GM19351 (cell line): ENCODE data around the gene NPAS4.
"Not testable (repeated sequence)": the region's sequence is repeated elsewhere in the genome, so short reads cannot be mapped to it uniquely, and the experiment has no call there.

Source experiments
- ATAC-seq: cut with Tn5 transposase; IDR thresholded peaks from one replicate; pipeline ENCODE4 v1.9.1; 2021; ENCODE audit warnings: mild to moderate bottlenecking, moderate library complexity; ENCODE audit not compliant: unreplicated experiment

Gene NPAS4

DNA sequence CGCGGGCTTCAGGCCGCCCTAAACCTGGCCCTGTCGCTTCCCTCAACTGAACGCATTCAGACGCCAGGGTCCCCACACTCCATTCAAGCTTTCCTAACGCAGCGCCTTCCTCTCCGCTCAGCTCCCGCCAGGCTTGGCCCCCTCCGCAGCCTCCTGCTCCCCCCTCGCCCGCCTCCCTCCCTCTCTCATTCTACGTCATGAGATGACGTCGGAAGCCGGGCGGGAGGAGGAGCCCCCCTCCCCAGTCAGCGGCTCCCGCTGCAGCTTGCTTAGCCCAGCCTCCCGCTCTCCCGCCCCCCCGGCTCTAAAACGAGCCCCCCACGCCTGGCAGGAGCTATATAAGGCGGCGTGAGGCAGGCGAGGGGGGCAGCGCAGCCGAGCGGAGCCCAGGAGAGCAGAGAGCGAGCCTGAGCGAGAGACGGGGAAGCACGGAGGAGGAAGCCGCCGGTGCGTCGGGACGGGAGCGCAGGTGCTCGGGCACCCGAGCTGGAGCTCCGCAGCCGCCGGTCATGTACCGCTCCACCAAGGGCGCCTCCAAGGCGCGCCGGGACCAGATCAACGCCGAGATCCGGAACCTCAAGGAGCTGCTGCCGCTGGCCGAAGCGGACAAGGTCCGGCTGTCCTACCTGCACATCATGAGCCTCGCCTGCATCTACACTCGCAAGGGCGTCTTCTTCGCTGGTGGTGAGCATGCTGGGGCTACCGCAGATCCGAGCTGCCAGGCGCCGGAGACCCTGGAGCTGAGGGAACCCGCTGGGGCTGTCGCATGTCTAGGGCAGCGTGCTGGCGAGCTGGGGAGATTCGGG, at the start of gene NPAS4:
NPAS4 (plus strand) TSS at position 365 of the 806 bp plus-strand sequence; CDS start at position 510, 145 bp downstream.
- no peak for ATAC-seq

DNA sequence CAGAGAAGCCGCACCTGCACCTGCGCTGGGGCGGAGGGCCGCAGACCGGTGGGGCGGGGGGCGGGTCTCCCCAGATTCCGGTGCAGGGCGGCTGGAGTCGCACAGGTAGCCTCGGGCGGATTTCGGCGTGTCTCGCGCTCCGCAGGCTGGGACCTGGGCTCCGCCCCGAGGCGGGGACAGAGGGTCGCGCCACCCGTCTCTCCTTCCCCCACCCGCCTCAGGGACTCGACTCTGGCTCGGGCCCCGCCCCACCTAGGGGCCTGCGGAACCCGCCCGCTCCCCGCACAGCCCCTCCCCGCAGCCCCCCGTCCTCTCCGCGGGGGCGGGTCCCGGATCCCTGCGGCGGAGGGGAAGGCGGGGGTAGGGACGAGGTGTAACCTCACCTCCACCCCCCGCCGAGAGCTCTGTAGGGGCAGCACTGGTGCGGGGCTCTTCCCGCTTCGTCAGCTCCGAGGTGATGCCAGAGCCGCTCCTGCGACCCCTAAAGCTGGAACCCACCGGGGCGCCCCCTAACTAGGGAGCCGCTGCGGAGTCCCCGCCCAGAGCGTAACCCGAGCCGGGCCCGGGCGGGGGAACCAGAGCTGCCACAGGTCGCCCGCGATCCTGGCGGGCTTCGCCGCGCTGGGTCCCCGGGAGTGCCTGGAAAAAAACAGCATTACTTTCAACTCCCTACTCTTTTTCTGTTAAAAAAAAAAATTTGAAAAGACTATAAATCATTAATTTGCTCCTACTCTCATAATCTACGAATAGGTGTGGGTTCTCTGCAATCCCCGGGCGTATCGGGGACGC, 49.0 kb upstream of the NPAS4 start, which contains the start of gene SLC29A2:
SLC29A2 (minus strand) TSS at position 134 of the 789 bp plus-strand sequence. CDS start 169 bp downstream, outside the sequence.
- peak; percentile 77 for ATAC-seq

DNA sequence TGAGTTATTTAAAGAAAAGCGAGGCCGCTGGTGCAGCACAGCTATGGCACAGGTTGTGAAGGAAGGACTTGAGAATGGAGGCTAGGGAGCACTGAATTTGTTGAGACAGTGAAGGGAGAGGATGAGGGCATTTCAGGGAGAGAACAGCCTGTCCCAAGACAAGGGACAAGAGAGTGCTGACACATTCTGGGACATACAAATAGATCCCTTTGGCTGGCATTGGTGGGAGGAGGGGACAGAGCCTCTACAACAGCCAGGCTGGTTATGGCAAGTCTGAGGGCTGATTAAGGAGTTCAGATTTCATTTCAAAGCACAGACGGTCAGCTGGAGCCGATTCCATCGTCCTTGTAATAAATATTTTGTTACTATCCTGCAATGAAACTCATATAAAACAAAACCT, 47.6 kb upstream of the NPAS4 start:
- no peak for ATAC-seq

DNA sequence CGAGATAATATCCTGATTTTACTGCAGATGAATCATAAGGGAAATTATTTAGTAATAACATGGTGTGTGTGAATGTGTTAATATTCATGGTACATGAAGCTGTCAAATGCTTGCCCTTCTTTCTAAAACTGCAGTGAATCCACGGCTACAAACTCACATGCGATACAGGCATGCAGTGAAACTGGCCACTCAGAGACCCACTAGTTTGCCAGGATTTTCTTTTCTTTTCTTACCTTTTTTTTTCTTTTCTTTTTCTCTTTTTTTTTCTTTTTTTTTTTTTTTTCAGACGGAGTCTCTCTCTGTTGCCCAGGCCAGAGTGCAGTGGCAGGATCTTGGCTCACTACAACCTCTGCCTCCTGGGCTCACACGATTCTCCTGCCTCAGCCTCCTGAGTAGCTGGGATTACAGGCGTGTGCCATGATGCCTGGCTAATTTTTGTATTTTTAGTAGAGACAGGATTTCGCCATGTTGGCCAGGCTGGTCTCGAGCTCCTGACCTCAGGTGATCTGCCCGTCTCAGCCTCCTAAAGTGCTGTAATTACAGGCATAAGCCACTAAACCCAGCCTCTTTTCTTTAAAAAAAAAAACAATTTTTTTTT, 47.0 kb upstream of the NPAS4 start:
- ATAC-seq: not testable (repeated sequence)

DNA sequence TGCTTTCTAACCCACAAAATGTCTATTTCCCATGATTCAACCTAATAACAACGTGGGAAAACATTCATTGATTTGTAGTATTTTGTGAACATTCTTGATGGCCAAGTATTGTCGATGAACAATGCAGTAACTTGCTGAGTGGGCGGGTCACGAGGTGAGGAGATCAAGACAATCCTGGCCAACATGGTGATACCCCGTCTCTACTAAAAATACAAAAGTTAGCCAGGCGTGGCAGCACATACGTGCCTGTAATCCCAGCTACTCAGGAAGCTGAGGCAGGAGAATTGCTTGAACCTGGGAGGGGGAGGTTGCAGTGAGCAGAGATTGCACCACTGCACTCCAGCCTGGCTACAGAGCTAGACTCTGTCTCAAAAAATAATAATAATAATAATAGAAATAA, 40.6 kb upstream of the NPAS4 start:
- not testable (repeated sequence) for ATAC-seq

DNA sequence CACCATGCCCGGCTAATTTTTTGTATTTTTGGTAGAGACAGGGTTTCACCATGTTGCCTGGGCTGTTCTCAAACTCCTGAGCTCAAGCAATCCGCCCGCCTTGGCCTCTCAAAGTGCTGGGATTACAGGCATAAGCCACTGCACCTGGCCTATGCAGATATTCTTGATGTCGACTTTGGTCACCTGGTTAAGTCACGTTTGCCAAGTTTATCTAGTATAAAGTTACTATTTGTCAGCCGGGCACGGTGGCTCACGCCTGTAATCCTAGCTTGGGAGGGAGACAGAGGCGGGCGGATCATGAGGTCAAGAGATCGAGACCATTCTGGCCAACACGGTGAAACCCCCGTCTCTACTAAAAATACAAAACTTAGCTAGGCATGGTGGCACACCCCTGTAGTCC, 36.5 kb upstream of the NPAS4 start:
- ATAC-seq: not testable (repeated sequence)

DNA sequence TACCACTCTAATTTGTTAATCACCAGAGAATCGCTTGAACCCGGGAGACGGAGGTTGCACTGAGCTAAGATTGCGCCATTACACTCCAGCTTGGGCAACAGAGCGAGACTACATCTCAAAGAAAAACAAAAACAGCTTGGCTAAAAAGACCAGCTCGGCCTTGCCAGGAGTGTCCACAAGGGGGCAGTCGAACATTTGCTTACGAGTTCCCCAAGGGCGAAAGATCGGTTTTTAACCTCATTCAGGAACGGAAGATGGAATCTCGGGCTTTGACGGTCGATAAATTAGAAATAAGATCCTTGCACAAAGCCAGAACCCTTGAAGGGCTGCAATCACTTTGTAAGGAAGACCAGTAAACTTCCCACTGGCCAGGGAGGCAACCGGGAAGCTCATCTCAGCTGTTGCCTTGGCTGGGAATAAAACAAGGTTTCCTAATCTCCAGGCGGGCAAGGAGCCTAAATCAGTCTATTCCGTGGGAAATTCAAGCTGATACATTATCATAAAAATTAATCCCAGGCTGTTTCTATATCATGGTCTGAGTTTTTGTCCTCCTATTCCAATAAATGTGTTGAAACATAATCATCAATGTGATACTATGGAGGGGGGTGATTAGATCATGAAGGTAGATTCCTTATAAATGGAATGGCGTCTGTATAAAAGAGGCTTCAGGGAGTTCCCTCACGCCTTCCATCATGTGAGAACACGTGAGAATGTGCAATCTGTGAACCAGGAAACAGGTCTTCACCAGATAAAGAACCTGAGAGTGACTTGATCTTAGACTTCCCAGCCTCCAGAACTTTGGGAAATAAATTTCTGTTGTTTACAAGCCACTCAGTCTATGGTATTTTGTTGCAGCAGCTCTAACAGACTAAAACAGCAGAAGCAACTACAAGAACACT, 34.4 kb upstream of the NPAS4 start:
- ATAC-seq: no peak

DNA sequence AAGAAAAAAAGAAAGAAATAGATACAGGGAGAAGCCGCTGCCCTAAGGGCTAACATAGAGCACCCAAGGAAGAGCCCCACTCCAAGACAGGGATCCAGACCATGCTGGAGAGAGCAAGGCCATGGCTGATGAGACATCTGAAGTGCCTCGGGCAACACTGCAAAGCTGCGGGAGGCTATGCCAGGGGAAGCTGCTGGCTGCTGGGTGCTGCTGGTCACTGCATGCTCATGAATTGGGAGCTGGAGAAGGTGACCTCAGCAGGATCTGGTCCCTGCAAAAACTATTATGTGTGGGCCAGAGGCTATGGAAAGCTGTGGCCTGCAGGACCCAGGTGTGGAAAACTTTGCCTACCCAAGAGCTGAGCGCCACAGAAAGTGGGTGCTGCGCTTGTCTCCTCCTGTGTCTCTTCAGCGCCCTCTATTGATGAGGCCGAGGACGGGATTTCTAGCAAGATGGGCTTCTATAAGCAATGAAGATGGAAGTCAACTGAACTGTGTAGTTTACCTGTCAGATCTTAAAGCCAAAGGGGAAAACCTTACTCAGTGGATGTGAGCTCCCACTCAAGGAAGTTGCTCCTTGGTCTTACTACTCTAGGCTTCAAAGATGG, 32.0 kb upstream of the NPAS4 start:
- ATAC-seq: no peak

DNA sequence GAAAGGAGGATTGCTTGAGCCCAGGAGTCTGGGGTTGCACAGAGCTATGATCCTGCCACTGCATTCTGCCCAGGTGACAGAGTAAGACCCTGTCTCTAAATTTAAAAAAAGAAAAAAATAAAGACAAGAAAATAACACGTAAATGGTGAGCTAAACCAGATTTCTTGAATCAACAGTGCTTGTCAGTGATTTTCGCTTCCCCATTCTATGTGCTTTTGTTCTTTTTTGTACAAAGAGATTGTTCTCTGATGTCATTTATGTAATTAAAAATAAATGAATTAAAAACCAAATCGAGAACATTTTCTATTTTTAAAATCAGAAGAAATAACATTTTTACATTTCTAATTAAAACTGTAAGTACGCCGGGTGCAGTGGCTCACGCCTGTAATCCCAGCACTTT, 29.5 kb upstream of the NPAS4 start:
- ATAC-seq: no peak

DNA sequence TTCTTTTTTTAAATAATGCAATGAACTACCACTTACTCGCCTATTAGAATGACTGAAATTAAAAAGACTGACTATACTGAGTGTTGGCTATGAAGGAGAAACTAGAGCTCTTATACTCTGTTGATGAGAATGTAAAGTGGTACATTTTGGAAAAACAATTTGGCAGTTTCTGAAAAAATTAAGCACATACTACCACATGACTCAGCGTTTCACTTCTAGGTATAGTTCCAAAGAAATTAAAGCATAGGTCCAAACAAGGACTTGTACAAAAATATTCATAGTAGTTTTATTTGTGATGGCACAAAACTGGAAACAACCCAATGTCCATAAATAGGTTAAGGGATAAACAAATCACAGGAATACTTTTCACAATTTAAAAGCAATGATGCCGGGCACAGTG, 26.9 kb upstream of the NPAS4 start:
- no peak for ATAC-seq

DNA sequence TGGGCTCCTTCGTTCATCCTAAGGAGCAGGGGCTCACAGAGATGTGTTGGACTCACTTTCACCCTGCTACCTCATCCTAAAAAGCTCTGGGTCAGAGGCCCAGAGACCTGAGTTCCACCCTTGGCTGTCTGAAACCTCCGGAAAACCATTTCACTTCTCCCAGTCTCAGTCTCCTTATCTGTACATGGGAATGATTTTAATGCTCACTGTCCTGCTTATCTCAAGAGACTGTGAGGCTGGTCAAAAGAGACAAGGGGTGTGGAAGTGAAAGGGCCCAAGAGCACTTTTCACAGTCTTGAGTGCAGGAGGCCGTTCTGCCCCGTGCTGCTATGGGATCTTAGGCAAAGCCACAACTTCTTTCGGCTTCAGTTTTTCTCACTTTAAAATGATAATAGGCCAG, 13.2 kb upstream of the NPAS4 start:
- ATAC-seq: no peak

DNA sequence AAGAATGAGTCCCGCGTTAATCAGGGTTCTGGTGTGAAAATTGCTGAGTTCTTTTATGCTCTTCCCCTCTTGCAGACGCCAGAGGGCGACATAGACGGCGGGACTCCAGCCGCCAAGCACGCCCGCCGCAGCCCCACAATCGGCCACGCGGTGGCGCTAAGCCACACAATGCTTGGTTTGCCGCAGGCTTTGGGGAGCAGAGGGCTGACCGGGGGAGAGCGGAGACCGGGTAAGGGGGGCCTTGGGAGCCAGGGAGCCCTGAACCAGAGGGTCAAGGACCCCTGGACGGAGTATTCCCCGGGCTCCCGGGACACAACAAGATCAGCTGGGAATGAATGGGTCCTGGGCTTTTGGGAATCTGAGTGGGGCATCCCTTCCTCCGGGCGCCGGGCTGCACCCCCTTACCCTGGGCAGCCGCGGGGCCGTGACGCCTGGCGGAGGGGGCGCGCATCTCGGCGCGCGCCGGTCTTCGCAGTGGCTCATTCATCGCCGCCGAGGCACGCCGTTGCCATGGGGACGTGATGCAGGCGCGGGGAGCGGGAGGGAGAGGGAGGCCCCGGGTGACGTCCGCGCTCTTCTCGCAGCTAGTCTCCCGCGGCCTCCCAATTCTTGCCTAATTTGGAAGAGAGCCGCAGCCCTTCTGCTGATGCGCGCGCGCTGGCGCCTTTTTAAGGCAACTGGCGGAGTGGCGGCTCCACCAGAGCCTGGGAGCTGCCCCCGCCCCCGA, 12.2 kb upstream of the NPAS4 start:
- no peak for ATAC-seq

DNA sequence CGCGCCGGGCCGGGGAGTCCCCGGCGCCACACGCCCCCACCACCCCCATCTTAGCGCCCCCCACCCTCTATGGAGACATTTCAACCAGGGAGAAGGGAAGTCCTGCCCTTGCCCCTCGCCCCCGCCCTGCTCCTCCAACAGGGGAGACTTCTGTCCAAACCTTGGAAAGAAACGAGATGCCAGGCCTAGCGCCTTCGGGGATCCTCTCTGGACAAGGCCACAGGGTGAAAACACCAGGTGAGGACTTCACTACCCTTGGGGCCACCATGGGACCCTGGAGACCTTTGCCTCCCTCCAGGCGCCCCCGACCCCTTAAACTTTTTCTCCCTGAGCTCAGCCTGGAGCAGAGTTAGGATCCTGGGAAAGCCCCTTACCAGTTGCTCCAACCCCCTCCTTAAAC, 11.6 kb upstream of the NPAS4 start:
- no peak for ATAC-seq

DNA sequence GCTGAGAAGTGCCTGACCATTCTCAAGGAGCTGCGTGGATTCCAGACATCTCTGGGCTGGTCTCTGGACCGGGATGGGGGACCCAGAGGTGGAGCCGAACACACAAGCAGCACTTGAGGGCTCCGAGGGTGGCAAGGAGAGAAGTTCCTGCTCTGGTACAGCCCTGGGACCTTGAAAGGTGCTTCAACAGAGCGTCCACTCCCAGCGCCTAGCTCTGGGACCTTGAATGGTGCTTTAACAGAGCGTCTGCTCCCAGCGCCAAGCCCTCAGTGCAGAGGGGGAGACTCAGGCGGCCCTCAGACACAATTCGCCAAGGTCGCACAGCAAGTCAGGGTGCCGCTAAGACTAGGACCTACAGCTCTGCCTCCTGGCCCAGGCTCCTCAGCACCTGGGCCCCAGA, 10.6 kb upstream of the NPAS4 start:
- no peak for ATAC-seq

DNA sequence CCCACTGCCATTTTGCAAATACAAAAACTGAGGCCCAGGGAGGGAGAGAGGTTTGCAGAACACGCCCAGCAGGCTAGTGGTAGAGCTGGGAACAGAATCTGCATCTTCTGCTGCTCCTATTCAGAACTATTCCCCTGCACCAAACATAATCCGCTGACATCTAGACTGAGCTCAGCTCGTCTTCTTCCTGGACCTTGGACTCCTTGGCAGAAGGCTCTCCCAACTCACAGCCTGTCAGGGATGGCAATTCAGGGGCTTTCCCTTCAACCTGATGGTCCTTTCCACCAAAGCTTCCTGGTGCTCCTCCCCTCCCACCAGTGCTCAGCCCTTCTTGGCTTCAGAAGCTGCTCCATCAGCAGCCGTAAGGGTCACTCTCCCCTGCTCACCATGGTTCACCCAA, 9.5 kb upstream of the NPAS4 start:
- ATAC-seq: no peak

DNA sequence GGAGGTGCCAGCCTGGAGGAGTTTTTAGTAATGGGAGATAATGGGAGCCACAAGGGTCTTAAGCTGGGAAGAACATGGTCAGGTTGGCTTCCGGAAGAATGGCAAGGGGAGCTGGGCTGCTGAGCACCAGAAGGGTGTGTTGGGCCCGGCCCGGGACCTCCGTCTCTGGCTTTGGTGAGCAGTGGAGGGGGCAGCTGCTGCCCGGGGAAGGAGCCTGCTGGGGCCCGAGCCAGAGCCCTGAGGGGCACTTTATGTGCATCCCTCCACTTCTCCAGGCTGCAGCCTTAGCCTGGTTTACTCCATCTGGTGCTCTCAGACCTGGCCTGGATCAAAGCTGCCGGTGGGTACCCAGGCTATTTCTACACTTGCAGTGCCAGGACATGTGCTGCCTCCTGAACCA, 8.7 kb upstream of the NPAS4 start:
- ATAC-seq: no peak

DNA sequence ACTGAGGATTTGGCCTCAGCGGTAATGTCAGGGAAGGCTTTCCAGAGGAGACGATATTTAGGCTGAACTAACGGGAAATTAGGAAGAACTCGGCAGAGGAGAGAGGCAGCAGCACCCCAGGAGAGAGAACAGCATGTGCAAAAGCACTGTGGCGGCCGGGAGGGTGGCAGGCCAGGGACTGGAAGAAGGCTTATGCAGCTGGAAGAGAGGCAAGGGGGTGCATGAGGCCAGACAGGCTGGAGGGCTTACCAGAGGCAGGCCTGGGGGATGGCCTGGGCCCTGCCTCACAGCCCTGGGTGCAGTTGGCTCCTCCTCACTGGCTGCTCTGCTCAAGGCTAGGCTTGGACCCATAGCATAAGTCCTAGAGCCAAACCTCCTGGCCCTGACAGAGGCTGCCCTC, 7.7 kb upstream of the NPAS4 start:
- no peak for ATAC-seq

DNA sequence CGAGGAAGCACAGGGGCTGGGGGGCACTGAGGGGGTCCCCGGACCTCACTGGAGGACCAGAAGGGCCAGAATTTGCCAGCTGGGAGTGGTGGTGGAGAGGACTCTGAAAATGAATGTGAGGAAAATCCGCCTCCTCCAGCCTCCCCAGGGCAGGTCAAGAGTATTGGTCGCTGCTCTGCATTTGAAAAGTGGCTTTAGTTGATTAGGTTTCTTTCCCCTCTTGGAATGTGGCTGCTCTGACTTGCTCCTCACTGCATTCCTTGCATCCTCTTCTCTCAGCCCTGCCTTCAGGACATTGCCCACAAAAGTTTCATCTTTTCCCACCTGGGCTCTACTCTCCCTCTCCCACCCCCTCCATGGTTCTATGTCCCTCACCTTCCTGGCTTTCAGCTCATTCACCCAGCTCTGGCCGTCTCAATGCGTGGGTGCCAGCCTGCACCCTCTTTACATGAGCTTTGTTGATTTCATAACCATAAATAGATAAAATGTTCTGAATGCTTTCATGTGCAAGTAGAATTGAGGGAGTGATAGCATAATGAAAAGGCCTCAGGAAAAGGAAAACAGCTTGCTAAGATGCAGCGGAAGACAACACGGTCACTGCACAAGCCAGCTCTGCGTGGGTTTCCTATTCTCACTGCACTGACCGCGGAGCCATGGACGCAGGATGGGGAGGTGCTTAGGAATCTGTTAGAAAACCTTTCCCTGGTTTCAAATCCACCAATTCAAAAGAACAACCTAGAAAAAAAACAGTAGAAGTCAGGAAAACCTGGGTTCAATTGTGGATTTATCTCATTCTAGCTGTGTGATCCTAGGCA, 6.5 kb upstream of the NPAS4 start:
- no peak for ATAC-seq

DNA sequence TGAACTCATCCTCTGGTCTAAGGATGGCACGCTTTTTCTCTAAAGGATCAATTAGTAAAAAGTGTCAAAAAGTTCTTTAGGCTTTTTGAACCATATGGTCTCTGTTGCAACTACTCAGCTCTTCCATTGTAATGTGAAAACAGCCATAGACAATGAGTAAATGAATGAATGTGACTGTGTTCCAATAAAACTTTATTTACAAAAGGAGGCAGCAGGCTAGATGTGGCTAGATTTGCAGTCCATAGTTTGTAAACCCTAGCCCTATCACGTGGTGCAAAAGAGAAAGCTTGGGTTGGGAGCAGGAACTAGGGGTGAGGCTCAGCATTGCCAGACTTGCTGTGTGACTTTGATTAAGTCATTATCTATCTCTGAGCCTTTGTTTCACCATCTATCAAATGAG, 5.4 kb upstream of the NPAS4 start:
- ATAC-seq: no peak
